Coronary artery (tissue), 2 donors: ENCODE measurements around the gene PLEKHG4.
A peak's percentile ranks its signal among the peaks of the same experiment; 100 is the strongest.

Experiments
- DNase-seq: peaks from one replicate; pipeline ENCODE4 v3.0.0-alpha.2; 2017; ENCODE audit warnings: low spot score
- H3K27ac ChIP-seq, 2 donors: fragments of 200-600 bp; sonication (generic); one replicate each; pipeline ENCODE4 v1.5.1; 2016 to 2019
- H3K4me3 ChIP-seq: fragments of 200-600 bp; sonication (generic); 2 replicates; pipeline ENCODE4 v1.5.1; 2016; ENCODE audit warnings: mild to moderate bottlenecking, moderate library complexity
- TF ChIP-seq, protein P1 (sequence below): fragments of 200-600 bp; sonication (generic); IDR thresholded peaks from one replicate; pipeline ENCODE4 v1.5.1; 2019; ENCODE audit warnings: antibody characterized with exemption

Gene PLEKHG4

DNA sequence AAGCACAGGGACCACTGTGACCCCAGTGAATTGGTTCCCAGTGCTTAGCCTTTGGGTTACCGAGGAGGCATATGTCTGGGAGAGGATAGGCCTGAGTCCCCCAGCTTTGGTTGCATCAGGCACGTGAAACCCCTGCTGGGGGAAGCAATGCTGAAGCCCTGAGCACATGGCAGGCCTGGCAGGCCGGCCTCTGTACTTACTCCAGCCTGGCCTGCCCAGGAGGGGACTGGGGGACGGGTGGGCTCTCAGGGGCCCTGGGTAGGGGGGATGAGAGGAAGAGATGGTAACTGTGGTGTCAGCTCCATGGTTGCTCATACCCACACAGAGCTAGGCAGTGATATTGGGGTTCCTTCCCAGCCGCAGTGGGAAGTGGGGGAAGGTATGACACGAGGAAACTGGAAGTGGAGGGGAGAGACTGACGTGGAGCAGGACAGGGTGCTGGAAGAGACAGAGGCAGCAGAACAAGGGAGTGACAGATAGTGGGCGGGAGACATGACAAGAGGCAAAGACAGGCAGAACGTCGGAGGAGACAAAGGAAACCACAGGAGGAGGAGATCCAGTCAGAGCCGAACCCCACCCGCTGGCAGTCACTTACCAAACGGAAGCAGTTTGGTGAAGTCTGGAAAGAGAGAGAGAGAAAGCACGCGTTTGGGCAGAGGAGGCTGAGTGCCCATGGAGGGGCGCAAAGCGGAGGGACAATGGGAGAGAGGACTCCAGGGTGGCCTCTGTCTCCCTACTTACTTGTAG, 43.3 kb upstream of the PLEKHG4 start:
- Histone ChIP-seq H3K4me3 (no peak overlapping the region), H3K27ac (no peak overlapping the region)
- DNase-seq: no peak
- TF ChIP-seq, protein P1, sequence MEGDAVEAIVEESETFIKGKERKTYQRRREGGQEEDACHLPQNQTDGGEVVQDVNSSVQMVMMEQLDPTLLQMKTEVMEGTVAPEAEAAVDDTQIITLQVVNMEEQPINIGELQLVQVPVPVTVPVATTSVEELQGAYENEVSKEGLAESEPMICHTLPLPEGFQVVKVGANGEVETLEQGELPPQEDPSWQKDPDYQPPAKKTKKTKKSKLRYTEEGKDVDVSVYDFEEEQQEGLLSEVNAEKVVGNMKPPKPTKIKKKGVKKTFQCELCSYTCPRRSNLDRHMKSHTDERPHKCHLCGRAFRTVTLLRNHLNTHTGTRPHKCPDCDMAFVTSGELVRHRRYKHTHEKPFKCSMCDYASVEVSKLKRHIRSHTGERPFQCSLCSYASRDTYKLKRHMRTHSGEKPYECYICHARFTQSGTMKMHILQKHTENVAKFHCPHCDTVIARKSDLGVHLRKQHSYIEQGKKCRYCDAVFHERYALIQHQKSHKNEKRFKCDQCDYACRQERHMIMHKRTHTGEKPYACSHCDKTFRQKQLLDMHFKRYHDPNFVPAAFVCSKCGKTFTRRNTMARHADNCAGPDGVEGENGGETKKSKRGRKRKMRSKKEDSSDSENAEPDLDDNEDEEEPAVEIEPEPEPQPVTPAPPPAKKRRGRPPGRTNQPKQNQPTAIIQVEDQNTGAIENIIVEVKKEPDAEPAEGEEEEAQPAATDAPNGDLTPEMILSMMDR: no peak

DNA sequence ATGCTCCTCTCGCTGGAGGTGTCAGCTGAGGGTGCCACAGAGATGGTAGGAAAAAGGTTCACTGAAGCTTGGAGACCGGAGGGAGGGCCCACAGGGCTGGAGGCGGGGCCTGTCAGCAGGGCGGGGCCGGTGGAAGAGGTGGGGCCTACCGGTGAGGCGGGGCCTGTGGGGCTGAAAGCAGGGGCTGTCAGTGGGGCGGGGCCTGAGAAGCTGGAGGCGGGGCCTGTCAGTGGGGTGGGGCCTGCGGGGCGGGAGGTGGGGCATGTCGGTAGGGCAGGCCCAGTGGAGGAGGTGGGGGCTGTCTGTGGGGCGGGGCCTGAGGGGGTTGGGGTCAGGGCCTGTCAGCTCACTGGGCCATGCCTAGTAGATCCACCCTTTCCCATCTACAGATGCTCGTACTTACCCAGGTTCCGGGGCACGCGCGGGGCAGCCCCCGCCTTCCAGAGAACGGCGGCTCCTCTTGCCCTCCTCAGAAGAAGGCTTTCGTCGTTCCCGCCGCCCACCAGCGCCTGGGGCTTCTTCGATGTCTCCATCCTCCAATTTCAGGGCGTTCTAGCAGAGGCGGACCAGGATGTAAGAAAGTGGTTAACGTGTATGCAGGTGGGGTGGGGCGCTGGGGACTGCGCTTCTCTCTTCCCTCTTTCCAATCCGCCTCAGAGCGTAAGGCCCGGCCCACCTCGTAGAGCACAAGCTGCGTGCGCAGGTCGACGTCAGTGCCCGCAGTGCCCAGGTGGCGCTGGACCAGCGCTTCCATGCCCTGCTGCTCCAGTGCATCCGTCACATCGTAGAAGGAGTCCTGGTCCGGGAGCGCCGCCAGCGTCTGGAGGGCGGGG, 42.6 kb upstream of the PLEKHG4 start:
- H3K27ac ChIP-seq: no peak overlapping the region
- DNase-seq: peak; percentile 74
- TF ChIP-seq, protein P1: no peak
- no peak overlapping the region for H3K4me3 ChIP-seq

DNA sequence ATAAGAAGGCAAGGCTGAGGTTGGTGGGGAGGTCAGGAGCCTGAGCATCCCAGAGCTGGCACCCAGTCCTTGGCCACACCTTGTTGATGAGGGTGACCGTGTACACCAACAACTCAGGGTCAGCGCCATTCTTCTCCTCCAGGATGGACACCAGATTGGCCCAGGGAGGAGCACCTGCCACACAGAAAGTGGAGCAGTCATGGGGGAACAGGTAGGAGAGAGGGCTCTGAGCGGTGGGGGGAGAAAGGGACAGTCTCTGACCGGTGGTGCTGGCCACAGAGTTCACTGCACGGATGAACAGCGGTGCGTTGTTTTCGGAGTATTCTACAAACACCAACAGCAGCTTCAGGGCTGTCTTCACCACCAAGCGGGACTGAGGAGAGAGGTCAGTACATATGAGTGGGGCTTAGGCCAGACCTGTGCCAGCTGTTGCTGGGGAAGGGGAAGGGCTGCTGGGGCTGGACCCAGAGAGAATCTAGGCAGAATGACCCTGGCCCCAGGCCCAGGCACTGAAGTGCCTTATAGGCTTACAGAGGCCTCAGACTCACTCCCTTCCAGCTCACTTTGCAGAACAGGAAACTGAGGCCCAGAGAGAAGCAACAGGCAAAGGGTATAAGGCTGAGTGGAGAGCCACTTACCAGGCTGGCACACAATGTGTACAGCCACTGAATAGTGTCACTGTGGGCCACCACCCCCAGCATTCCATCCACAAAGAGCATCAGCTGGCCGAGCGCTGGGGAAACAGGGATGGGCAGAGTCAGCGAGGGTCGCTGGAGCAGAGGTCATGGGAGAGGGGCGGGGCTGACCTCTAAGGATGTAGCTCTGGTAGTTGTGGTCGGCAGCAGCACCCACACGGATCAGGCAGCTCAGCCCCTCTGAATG, 41.7 kb upstream of the PLEKHG4 start:
- TF ChIP-seq, protein P1: no peak
- Histone ChIP-seq H3K27ac (no peak overlapping the region), H3K4me3 (no peak overlapping the region)
- DNase-seq: no peak

DNA sequence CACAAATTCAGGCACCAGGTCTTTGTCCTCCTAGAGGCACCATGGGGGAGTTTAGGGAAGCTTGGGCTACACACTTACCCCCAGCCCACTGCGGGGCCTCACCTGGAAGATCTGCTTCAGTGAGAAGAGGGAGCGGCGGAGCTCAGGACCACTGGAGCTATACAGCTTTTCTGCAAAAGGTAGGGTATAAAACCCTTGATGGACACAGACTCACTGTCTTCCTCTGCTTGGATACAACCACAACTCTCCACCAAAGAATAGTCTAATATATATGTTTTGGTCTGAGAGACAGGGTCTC, 41.1 kb upstream of the PLEKHG4 start:
- no peak for DNase-seq
- H3K27ac ChIP-seq: no peak overlapping the region

DNA sequence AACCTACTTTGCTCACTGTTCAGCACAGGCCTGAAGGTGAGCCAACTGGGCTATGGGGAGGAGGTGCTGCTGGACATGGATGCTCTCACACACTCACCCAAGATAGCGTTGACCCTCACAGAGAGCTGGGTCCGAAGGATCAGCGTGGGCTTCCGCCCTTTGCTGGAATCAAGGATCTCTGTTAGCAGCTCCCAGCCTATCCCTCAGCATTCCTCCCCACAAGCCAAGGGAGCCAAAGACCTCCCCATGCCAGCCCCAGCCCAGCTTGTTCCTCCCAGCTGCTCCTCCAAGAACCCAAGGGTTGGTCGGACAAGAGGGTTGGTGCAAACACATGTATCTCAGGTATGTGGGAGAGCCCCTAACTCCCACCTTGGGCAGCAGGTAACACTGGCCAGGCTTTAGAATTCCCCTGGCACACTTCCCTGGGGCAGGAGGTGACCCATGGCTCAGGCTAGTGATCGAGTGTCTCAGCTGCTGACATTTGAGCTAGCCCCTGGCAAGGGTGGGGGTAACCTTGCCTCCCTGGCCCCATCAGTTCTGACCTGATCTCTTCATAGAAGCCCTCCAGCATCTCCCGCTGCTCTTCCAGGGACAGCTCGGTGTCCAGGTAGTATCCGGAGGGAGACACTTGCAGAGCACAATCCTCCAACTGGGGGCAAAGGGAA, 40.4 kb upstream of the PLEKHG4 start:
- TF ChIP-seq, protein P1: no peak
- Histone ChIP-seq H3K4me3 (no peak overlapping the region), H3K27ac (no peak overlapping the region)
- DNase-seq: no peak

More for the DNA sequence above, 41.1 kb upstream of the PLEKHG4 start:
- TF ChIP-seq, protein P1: no peak
- no peak overlapping the region for H3K4me3 ChIP-seq

DNA sequence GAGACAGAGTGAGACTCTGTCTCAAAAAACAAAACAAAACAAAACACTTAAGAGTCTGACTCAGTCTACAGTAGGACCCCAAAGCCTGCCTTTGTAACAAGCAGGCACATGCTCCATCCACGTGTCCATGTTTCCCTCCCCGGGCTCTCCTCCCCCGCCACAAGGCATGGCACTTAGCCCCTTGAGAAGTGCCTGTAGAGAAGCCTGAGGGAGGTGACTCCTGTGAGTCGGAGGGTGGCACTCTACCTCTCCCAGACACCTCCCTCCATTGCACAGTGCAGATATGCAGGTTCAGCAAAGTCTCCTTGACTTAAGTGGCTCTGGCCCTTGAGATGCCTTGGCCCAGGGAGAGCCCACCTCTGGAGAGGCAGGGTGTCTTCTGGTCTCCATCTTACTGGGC, 38.8 kb upstream of the PLEKHG4 start:
- TF ChIP-seq, protein P1: no peak
- Histone ChIP-seq H3K27ac (peak overlapping the region; percentile 74 to 88), H3K4me3 (no peak overlapping the region)
- DNase-seq: no peak
